Osteocyte (in vitro differentiated cells): ENCODE data around the gene GOLGA1. TPM values are rescaled to one million over a fixed set of nuclear protein-coding genes. Genes with fewer than 3 reads are reported as not detected.

Experiments used
- DNase-seq: peaks from one replicate; pipeline ENCODE4 v3.0.0; 2021; ENCODE audit warnings: mixed read lengths; ENCODE audit not compliant: unreplicated experiment; ENCODE audit errors: extremely low spot score
- H3K27ac Mint-ChIP-seq: one replicate; pipeline ENCODE4 v1.8.0; 2021; ENCODE audit warnings: mild to moderate bottlenecking, mixed read lengths; ENCODE audit not compliant: unreplicated experiment
- H3K27me3 Mint-ChIP-seq: one replicate; pipeline ENCODE4 v1.8.0; 2021; ENCODE audit warnings: mixed read lengths; ENCODE audit not compliant: unreplicated experiment
- H3K36me3 Mint-ChIP-seq: one replicate; pipeline ENCODE4 v1.8.0; 2021; ENCODE audit warnings: mixed read lengths; ENCODE audit not compliant: unreplicated experiment
- H3K4me1 Mint-ChIP-seq: one replicate; pipeline ENCODE4 v1.8.0; 2021; ENCODE audit warnings: mixed read lengths; ENCODE audit not compliant: unreplicated experiment
- H3K4me3 Mint-ChIP-seq: one replicate; pipeline ENCODE4 v1.8.0; 2021; ENCODE audit warnings: mild to moderate bottlenecking, moderate library complexity, mixed read lengths; ENCODE audit not compliant: unreplicated experiment
- H3K9me3 Mint-ChIP-seq: one replicate; pipeline ENCODE4 v1.8.0; 2021; ENCODE audit warnings: mixed read lengths; ENCODE audit not compliant: unreplicated experiment
- total RNA-seq: library from RNA; stranded (reverse); gene quantifications from 2 replicates; pipeline ENCODE4 v1.2.1, GENCODE V29; 2021
- TF ChIP-seq, protein P1 (sequence below): fragments of 200-600 bp; sonication (generic); IDR thresholded peaks from 2 replicates; pipeline ENCODE4 v1.5.0; 2021; ENCODE audit warnings: antibody characterized with exemption, mild to moderate bottlenecking, moderate library complexity

The GOLGA1 gene
- total RNA-seq, 1 donor from 2014 or later, result 22.4 TPM

DNA sequence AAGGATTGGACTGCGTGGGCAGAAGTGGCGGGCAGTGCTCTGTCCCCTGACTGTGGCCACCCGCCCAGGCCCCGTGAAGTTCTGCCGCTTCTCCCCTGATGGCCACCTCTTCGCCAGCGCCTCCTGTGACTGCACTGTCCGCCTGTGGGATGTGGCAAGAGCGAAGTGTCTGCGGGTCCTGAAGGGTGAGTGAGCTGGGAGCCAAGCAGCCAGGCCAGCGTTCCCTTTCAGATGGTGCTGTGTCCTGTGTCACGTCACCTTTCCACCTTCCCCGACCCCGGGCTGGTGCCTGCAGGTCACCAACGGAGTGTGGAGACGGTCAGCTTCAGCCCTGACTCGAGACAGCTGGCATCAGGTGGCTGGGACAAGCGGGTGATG lies 85.3 kb downstream of the GOLGA1 start:
- Mint-ChIP-seq H3K36me3 (peaks cover 15% of the 10 kb centered on the region), H3K9me3 (no peaks in the 10 kb centered on the region), H3K27ac (no peak overlapping the region), H3K27me3 (no peaks in the 10 kb centered on the region), H3K4me3 (no peak overlapping the region), H3K4me1 (peaks cover 31% of the 10 kb centered on the region)
- TF ChIP-seq, protein P1, sequence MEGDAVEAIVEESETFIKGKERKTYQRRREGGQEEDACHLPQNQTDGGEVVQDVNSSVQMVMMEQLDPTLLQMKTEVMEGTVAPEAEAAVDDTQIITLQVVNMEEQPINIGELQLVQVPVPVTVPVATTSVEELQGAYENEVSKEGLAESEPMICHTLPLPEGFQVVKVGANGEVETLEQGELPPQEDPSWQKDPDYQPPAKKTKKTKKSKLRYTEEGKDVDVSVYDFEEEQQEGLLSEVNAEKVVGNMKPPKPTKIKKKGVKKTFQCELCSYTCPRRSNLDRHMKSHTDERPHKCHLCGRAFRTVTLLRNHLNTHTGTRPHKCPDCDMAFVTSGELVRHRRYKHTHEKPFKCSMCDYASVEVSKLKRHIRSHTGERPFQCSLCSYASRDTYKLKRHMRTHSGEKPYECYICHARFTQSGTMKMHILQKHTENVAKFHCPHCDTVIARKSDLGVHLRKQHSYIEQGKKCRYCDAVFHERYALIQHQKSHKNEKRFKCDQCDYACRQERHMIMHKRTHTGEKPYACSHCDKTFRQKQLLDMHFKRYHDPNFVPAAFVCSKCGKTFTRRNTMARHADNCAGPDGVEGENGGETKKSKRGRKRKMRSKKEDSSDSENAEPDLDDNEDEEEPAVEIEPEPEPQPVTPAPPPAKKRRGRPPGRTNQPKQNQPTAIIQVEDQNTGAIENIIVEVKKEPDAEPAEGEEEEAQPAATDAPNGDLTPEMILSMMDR, result no peak
- no peak for DNase-seq

DNA sequence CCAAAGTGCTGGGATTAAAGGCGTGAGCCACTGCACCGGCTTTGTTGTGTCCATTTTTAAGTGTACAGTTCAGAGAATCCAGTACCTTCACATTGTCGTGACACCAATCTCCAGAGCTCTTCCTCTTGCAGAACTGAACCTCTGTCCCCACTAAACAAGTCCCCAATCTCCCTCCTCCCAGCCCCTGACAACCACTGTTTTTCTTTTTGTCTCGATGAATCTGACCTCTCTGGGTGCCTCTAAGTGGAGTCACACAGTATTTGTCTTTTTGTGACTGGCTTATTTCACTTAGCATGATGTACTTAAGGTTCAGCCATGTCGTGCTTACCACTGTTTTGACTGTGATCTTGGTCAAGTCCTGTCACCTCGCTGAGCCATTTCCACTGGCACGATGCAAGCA lies 86.1 kb downstream of the GOLGA1 start:
- Mint-ChIP-seq H3K27ac (peak overlapping the region; percentile 14), H3K36me3 (peaks cover 8% of the 10 kb centered on the region), H3K9me3 (no peaks in the 10 kb centered on the region), H3K27me3 (no peaks in the 10 kb centered on the region), H3K4me3 (no peak overlapping the region), H3K4me1 (peaks cover 27% of the 10 kb centered on the region)
- TF ChIP-seq, protein P1, result no peak
- DNase-seq, result no peak

GRCh38 chr9:124854161-124854560 lies 86.7 kb downstream of the GOLGA1 start:
- peaks cover 27% of the 10 kb centered on the region for H3K4me1 Mint-ChIP-seq
- H3K27ac Mint-ChIP-seq, result no peak overlapping the region
- DNase-seq, result no peak
- H3K36me3 Mint-ChIP-seq, result peaks cover 4% of the 10 kb centered on the region
- H3K27me3 Mint-ChIP-seq, result no peaks in the 10 kb centered on the region
- TF ChIP-seq, protein P1, result no peak
- no peak overlapping the region for H3K4me3 Mint-ChIP-seq
- H3K9me3 Mint-ChIP-seq, result no peaks in the 10 kb centered on the region

DNA sequence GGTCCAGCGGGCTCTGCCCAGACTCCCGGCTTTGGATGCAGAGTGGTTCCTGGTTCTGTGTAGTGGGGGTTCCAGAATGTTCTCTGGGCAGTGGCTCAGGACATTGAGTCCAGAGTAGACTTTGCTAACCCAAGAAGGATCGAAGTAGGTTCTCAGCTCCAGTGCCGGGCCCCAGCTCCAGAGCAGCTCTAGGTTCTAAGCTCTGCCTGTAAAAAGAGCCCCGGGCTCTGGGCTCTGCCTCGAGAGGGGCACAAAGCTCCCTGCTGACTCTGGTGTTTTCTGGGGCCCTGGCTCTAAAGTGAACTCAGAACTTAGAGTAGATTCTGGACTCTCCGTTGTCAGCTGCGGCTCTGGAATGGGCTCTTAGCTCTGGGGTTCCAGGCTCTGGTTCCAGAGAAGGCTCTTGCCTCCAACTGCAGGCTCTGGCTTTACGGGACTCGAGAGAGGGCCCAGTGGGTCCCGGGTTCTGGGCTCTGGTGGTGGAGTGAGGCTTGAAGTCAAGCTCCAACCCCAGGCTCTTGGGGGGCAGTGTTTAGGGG lies 87.2 kb downstream of the GOLGA1 start:
- Mint-ChIP-seq H3K9me3 (no peaks in the 10 kb centered on the region), H3K4me3 (peak overlapping the region; percentile 70), H3K4me1 (peaks cover 27% of the 10 kb centered on the region), H3K36me3 (peaks cover 4% of the 10 kb centered on the region), H3K27ac (no peak overlapping the region), H3K27me3 (no peaks in the 10 kb centered on the region)
- DNase-seq, result no peak
- TF ChIP-seq, protein P1, result no peak

DNA sequence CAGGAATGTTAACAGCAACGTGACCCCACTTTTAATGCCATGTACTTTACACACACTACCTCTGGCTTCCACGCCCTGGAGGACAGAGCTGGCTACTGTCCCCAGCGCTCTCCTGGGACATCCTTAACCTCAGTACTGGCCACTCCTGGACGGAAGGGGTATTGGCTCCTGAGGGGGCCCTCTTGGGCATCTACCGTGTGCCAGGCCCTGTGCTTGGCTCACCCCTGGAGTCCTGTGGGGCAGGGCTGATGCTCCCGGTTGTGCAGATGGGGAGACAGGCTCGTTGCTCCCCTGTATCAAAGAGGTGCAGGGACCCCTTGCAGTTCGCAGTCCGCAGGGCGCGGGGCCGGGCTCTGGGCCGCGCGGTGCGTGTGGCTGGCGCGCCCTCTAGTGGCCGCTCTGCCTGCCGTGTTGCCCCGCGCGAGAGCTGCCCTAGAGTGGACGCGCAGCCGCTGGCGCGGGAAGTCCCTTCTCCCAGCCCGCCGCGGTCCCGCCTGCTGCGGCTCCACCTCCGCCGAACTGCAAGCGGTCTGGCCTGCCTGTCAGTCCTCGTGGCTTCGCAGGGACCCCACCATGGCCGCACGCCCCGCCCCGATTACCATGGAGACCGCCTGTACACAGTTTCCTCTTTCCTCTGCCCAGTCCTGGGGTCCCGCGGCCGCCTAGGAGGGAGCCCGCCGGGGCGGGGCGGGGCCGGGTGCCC lies 87.9 kb downstream of the GOLGA1 start, which contains the start of gene WDR38:
Gene WDR38 (plus strand): TSS at position 632 of the 703 bp plus-strand sequence. CDS start 72 bp downstream, outside the sequence.
- Mint-ChIP-seq H3K27ac (peak within 1 kb of the TSS; percentile 20), H3K9me3 (no peaks in the 10 kb centered on the region), H3K4me3 (peak within 1 kb of the TSS; percentile 70), H3K4me1 (peaks cover 27% of the 10 kb centered on the region), H3K36me3 (peaks cover 4% of the 10 kb centered on the region), H3K27me3 (no peaks in the 10 kb centered on the region)
- DNase-seq, result peak; percentile 91
- TF ChIP-seq, protein P1, result peak; percentile 100
